Thyroid gland (tissue), 4 donors: ENCODE measurements around the gene MVP.

Source experiments
- POLR2A ChIP-seq, 2 donors: fragments of 450-650 bp; IDR thresholded peaks; one replicate each; pipeline ENCODE4 v1.6.1; 2017; ENCODE audit warnings: antibody characterized with exemption in 2 of 2, mild to moderate bottlenecking in 2 of 2, moderate library complexity in 1 of 2
- TF ChIP-seq, protein P1 (sequence below), 6 experiments: fragments of 200-600 bp in 3 of 6; fragments of 450-650 bp in 3 of 6; sonication (generic) in 3 of 6; IDR thresholded peaks; one replicate each; pipeline ENCODE4 v1.5.1; 2016 to 2019; ENCODE audit warnings: antibody characterized with exemption in 6 of 6, mild to moderate bottlenecking in 2 of 6, inconsistent platforms in 1 of 6, moderate library complexity in 1 of 6

DNA sequence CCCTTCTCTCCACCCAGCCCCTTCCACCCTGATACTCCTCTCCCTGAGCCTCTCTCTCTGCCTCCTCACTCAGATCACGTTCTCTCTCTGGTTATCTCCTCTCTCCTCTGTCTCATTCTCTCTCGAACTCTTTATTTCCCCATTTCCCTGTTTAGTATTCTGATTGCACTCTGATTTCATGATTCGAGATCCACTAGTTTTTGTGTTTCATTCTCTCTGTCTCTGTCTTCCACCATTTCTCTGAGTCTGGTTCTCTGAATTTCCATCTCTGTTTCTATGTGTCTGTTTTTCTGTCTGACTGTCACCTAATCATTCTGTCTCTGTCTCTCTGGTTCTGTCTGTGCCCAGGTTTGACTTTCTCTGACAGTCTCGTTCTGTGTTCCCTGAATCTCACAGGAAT is 77.1 kb downstream of the MVP start:
- TF ChIP-seq POLR2A (IDR thresholded peaks at IDR 0.05), result no peak
- TF ChIP-seq, protein P1, sequence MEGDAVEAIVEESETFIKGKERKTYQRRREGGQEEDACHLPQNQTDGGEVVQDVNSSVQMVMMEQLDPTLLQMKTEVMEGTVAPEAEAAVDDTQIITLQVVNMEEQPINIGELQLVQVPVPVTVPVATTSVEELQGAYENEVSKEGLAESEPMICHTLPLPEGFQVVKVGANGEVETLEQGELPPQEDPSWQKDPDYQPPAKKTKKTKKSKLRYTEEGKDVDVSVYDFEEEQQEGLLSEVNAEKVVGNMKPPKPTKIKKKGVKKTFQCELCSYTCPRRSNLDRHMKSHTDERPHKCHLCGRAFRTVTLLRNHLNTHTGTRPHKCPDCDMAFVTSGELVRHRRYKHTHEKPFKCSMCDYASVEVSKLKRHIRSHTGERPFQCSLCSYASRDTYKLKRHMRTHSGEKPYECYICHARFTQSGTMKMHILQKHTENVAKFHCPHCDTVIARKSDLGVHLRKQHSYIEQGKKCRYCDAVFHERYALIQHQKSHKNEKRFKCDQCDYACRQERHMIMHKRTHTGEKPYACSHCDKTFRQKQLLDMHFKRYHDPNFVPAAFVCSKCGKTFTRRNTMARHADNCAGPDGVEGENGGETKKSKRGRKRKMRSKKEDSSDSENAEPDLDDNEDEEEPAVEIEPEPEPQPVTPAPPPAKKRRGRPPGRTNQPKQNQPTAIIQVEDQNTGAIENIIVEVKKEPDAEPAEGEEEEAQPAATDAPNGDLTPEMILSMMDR (IDR thresholded peaks at IDR 0.05), result no peak
